Head of caudate nucleus (tissue), 42 donors: ENCODE measurements around the gene ZCCHC24.
"Not testable (repeated sequence)": the region's sequence is repeated elsewhere in the genome, so short reads cannot be mapped to it uniquely, and the experiment has no call there.

ENCODE experiments used
- DNase-seq, 42 donors: peaks; one replicate each; pipeline versions ENCODE4 v3.0.0 to v3.0.0-alpha.2; 2020 to 2021; ENCODE audit warnings: mixed read lengths in 7 of 42
- intact Hi-C: fragments of 100-400 bp; cut with DNase I; formaldehyde crosslinking; loops from one replicate; pipeline ENCODE4 v1.15.0; 2022

ZCCHC24 gene

GRCh38 chr10:79332610-79333315 is 112.7 kb downstream of the ZCCHC24 start:
- DNase-seq: not testable (repeated sequence)
- intact Hi-C loops: loop anchor here (10.0 kb wide), 1 partner anchor 108 kb away; no protein-coding TSS in a partner anchor
